ENCODE results near the gene XRCC1. TPM values are rescaled to one million over a fixed set of nuclear protein-coding genes. Genes with fewer than 3 reads are reported as not detected.
"Not testable (repeated sequence)": the region's sequence is repeated elsewhere in the genome, so short reads cannot be mapped to it uniquely, and the experiment has no call there.

Gene XRCC1
- total RNA-seq, 1 donor from 2014 or later: 34.5 TPM

GRCh38 chr19:43548706-43549105 lies 26.6 kb downstream of the XRCC1 start:
- ChIA-PET POLR2A (interaction anchor here (0.6 kb wide), 1 partner anchor 62 kb away, joined by 4 read pairs; no protein-coding TSS in a partner anchor), CTCF (interaction anchor here (1.0 kb wide), 1 partner anchor 9 kb away, joined by 3 read pairs; no protein-coding TSS in a partner anchor)
- DNase-seq: no peak
- Mint-ChIP-seq H3K4me1 (no peaks in the 10 kb centered on the region), H3K4me3 (no peak overlapping the region), H3K36me3 (ENCODE audit: low read depth) (peaks cover 63% of the 10 kb centered on the region), H3K27me3 (no peaks in the 10 kb centered on the region), H3K9me3 (no peaks in the 10 kb centered on the region), H3K27ac (no peak overlapping the region)
- intact Hi-C loops (cut with micrococcal nuclease): no loop called here
- TF ChIP-seq CTCF (IDR thresholded peaks at IDR 0.05): no peak
- ATAC-seq (ENCODE audit: low read depth): no peak

DNA sequence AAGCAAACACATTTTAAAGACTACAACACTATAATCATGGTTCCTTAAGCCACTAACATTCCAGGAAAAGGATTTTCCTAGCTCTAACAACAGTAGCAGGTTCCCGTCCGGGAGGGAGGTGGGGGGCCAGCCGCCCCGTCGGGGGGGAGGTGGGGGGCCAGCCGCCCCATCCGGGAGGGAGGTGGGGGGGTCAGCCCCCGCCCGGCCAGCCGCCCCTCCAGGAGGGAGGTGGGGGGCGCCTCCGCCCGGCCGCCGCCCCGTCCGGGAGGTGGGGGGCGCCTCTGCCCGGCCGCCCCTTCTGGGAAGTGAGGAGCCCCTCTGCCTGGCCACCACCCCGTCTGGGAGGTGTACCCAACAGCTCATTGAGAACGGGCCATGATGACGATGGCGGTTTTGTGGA lies 27.4 kb downstream of the XRCC1 start:
- DNase-seq; H3K27me3 Mint-ChIP-seq; H3K27ac Mint-ChIP-seq; H3K9me3 Mint-ChIP-seq; CTCF ChIA-PET; H3K4me3 Mint-ChIP-seq; H3K4me1 Mint-ChIP-seq; ATAC-seq (ENCODE audit: low read depth); intact Hi-C loops (cut with micrococcal nuclease): not testable (repeated sequence)
- peaks cover 63% of the 10 kb centered on the region for H3K36me3 Mint-ChIP-seq (ENCODE audit: low read depth)
- POLR2A ChIA-PET: interaction anchor here (0.6 kb wide), 1 partner anchor 13 kb away, joined by 4 read pairs; no protein-coding TSS in a partner anchor

DNA sequence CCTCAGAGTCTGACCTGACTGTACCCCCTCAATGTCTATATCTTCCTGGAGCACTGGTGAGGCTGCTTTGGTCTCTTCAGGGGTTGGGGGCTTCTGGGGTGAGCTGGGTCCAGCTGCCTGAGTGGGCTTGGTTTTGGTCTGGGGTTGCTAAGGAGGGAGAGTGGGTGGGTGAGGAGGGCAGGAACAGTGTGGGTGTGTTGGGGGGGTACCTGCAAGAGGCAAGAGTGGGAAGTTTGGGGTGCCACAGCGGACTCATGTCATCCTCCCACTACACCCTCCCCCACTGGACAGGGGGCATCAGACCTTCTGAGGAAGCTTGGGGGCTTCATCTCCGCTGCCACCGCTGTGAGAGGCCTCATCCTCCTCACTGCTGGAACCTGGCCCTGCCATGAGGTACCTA lies 28.7 kb downstream of the XRCC1 start:
- Mint-ChIP-seq H3K36me3 (ENCODE audit: low read depth) (peaks cover 64% of the 10 kb centered on the region), H3K4me3 (no peak overlapping the region), H3K4me1 (no peaks in the 10 kb centered on the region), H3K27ac (no peak overlapping the region), H3K27me3 (no peaks in the 10 kb centered on the region), H3K9me3 (no peaks in the 10 kb centered on the region)
- ChIA-PET CTCF (no interaction called here), POLR2A (no interaction called here)
- intact Hi-C loops (cut with micrococcal nuclease): no loop called here
- no peak for TF ChIP-seq CTCF (IDR thresholded peaks at IDR 0.05)
- DNase-seq (no peak), ATAC-seq (ENCODE audit: low read depth) (no peak)

- H3K27ac Mint-ChIP-seq: no peak overlapping the region
- no peak for TF ChIP-seq CTCF (IDR thresholded peaks at IDR 0.05)
- H3K4me3 Mint-ChIP-seq: no peak overlapping the region
- no peaks in the 10 kb centered on the region for H3K4me1 Mint-ChIP-seq
- CTCF ChIA-PET: no interaction called here
- DNase-seq: no peak
- H3K27me3 Mint-ChIP-seq: no peaks in the 10 kb centered on the region
- peaks cover 64% of the 10 kb centered on the region for H3K36me3 Mint-ChIP-seq (ENCODE audit: low read depth)
- no peaks in the 10 kb centered on the region for H3K9me3 Mint-ChIP-seq
- intact Hi-C loops (cut with micrococcal nuclease): no loop called here
- POLR2A ChIA-PET: no interaction called here
- no peak for ATAC-seq (ENCODE audit: low read depth)
Measured at GRCh38 chr19:43545981-43546380, 29.3 kb downstream of the XRCC1 start.

DNA sequence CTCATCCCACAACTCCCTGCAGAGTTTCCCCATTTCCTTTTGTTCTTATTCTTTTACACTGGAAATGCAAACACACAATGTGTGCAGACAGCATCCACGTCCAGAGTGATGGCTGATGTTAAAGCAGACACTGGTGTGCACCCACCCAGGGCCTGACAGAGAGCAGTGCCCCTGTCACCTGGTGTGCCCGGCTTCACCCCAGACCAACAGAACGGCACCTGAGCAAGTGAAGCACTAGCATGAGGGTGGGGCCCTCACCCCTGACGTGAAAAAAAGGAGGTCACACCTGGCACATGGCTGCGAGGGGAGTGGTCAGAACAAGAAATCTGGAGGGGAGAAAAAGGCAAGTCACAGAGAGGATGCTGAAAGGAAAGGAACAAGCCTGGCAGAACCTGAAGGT lies 30.1 kb downstream of the XRCC1 start:
- no peak overlapping the region for H3K4me3 Mint-ChIP-seq
- ATAC-seq (ENCODE audit: low read depth) (no peak), DNase-seq (no peak)
- H3K27me3 Mint-ChIP-seq: no peaks in the 10 kb centered on the region
- TF ChIP-seq CTCF (IDR thresholded peaks at IDR 0.05): no peak
- H3K4me1 Mint-ChIP-seq: no peaks in the 10 kb centered on the region
- POLR2A ChIA-PET: no interaction called here
- peak overlapping the region; percentile 18 for H3K27ac Mint-ChIP-seq
- CTCF ChIA-PET: no interaction called here
- no peaks in the 10 kb centered on the region for H3K9me3 Mint-ChIP-seq
- peaks cover 63% of the 10 kb centered on the region for H3K36me3 Mint-ChIP-seq (ENCODE audit: low read depth)
- intact Hi-C loops (cut with micrococcal nuclease): no loop called here

DNA sequence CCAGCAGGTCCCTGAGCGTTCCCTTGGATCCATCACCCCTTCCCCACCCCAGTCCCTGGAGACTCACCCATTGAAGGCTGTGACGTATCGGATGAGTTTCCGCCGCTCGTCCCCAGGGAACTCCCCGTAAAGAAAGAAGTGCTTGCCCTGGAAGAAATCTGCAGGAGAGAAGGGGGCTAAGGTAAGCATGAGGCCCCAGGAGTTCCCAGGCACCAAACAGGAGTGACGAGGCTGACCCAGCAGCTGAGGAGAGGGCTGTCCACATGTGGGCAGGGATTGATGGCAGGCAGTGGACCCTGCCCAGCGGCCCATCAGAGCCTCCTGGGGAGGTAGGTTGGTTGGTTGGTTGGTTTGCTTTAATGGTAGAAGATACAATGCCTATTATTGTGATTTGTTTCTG lies 31.2 kb downstream of the XRCC1 start:
- TF ChIP-seq CTCF (IDR thresholded peaks at IDR 0.05): no peak
- intact Hi-C loops (cut with micrococcal nuclease): no loop called here
- DNase-seq (no peak), ATAC-seq (ENCODE audit: low read depth) (no peak)
- Mint-ChIP-seq H3K27me3 (no peaks in the 10 kb centered on the region), H3K36me3 (ENCODE audit: low read depth) (peaks cover 67% of the 10 kb centered on the region), H3K4me3 (no peak overlapping the region), H3K9me3 (peaks cover 3% of the 10 kb centered on the region), H3K27ac (no peak overlapping the region), H3K4me1 (no peaks in the 10 kb centered on the region)
- CTCF ChIA-PET: no interaction called here
- POLR2A ChIA-PET: interaction anchor here (0.7 kb wide), 1 partner anchor 80 kb away, joined by 4 read pairs; no protein-coding TSS in a partner anchor

Data from activated B cell treated with CpG ODN at 0.5 μM for 24 hours (primary cell).